WERI-Rb-1 (cell line): ENCODE results near the gene TECTA.
"Not testable (repeated sequence)": the region's sequence is repeated elsewhere in the genome, so short reads cannot be mapped to it uniquely, and the experiment has no call there.

Source experiments
- DNase-seq: peaks from one replicate; pipeline ENCODE4 v3.0.0-alpha.2; 2020
- H3K27ac ChIP-seq: fragments of 250-450 bp; sonication (Bioruptor Pico); 2 replicates; pipeline ENCODE4 v1.5.1; 2020; ENCODE audit warnings: mild to moderate bottlenecking, moderate library complexity
- H3K27me3 ChIP-seq: fragments of 250-450 bp; sonication (Bioruptor Pico); 2 replicates; pipeline ENCODE4 v1.5.1; 2021; ENCODE audit warnings: mild to moderate bottlenecking, low read depth, moderate library complexity; ENCODE audit not compliant: insufficient read depth, severe bottlenecking
- H3K36me3 ChIP-seq: fragments of 250-450 bp; sonication (Bioruptor Pico); 2 replicates; pipeline ENCODE4 v1.5.1; 2020; ENCODE audit warnings: mild to moderate bottlenecking, moderate library complexity
- H3K4me3 ChIP-seq: 2 replicates; pipeline ENCODE4 v1.5.1; 2011; ENCODE audit warnings: low read depth, mild to moderate bottlenecking, control low read depth, low read length
- H3K9me3 ChIP-seq: fragments of 250-450 bp; sonication (Bioruptor Pico); 2 replicates; pipeline ENCODE4 v1.5.1; 2021; ENCODE audit warnings: mild to moderate bottlenecking, moderate library complexity; ENCODE audit not compliant: severe bottlenecking
- CTCF ChIP-seq: IDR thresholded peaks from 2 replicates; pipeline ENCODE4 v1.5.1; 2011; ENCODE audit warnings: low read depth, mild to moderate bottlenecking, control low read depth, inconsistent platforms, low read length

TECTA gene

GRCh38 chr11:121229495-121230215 is 128.6 kb downstream of the TECTA start:
- Histone ChIP-seq H3K36me3 (no peaks in the 10 kb centered on the region), H3K9me3 (no peaks in the 10 kb centered on the region), H3K27ac (no peak overlapping the region), H3K27me3 (no peaks in the 10 kb centered on the region), H3K4me3 (no peak overlapping the region)
- no peak for DNase-seq
- no peak for TF ChIP-seq CTCF

- TF ChIP-seq CTCF = no peak
- Histone ChIP-seq H3K27ac (no peak overlapping the region), H3K9me3 (no peaks in the 10 kb centered on the region), H3K36me3 (no peaks in the 10 kb centered on the region), H3K27me3 (no peaks in the 10 kb centered on the region), H3K4me3 (no peak overlapping the region)
- DNase-seq = no peak
These were observed 130.7 kb downstream of the TECTA start for GRCh38 chr11:121231576-121232278.

- no peak overlapping the region for H3K27ac ChIP-seq
- TF ChIP-seq CTCF = no peak
- no peaks in the 10 kb centered on the region for H3K9me3 ChIP-seq
- no peak for DNase-seq
- no peaks in the 10 kb centered on the region for H3K27me3 ChIP-seq
- H3K36me3 ChIP-seq = no peaks in the 10 kb centered on the region
- H3K4me3 ChIP-seq = no peak overlapping the region
These were observed 134.0 kb downstream of the TECTA start for GRCh38 chr11:121235057-121235456.

GRCh38 chr11:121236115-121237001 is 135.3 kb downstream of the TECTA start:
- no peaks in the 10 kb centered on the region for H3K27me3 ChIP-seq
- no peak for DNase-seq

GRCh38 chr11:121237247-121237646 is 136.2 kb downstream of the TECTA start:
- H3K4me3 ChIP-seq, H3K27ac ChIP-seq, DNase-seq, H3K36me3 ChIP-seq, H3K27me3 ChIP-seq, H3K9me3 ChIP-seq: not testable (repeated sequence)

More at GRCh38 chr11:121236115-121237001, 135.3 kb downstream of the TECTA start:
- Histone ChIP-seq H3K27ac (no peak overlapping the region), H3K36me3 (no peaks in the 10 kb centered on the region), H3K4me3 (no peak overlapping the region), H3K9me3 (no peaks in the 10 kb centered on the region)
- no peak for TF ChIP-seq CTCF
